Neutrophil (primary cell): ENCODE data around the gene ATXN3L.

Experiments used
- H3K27ac ChIP-seq: fragments of 200-600 bp; sonication (generic); 2 replicates; pipeline ENCODE4 v1.5.1; 2016; ENCODE audit warnings: mild to moderate bottlenecking, moderate library complexity
- H3K27me3 ChIP-seq: fragments of 200-600 bp; sonication (generic); 2 replicates; pipeline ENCODE4 v1.6.0; 2016; ENCODE audit warnings: mild to moderate bottlenecking
- H3K36me3 ChIP-seq: fragments of 200-600 bp; sonication (generic); 2 replicates; pipeline ENCODE4 v1.5.1; 2017
- H3K4me1 ChIP-seq, 2 experiments: fragments of 200-600 bp in 1 of 2; sonication (generic) in 1 of 2; 1 replicate in 1 of 2; 2 replicates in 1 of 2; pipeline versions ENCODE4 v1.5.1 to v1.6.1; 2013 to 2016; ENCODE audit warnings: low read depth in 1 of 2, low read length in 1 of 2, mild to moderate bottlenecking in 1 of 2, moderate library complexity in 1 of 2; ENCODE audit not compliant: control insufficient read depth in 1 of 2, insufficient read depth in 1 of 2
- H3K4me3 ChIP-seq, 2 experiments: fragments of 200-600 bp in 1 of 2; sonication (generic) in 1 of 2; 1 replicate in 1 of 2; 2 replicates in 1 of 2; pipeline ENCODE4 v1.5.1; 2013 to 2016; ENCODE audit warnings: low read depth in 1 of 2, low read length in 1 of 2, mild to moderate bottlenecking in 1 of 2, moderate library complexity in 1 of 2
- H3K9me3 ChIP-seq: fragments of 200-600 bp; sonication (generic); 2 replicates; pipeline ENCODE4 v1.5.1; 2016
- TF ChIP-seq, protein P1 (sequence below): fragments of 200-600 bp; sonication (generic); IDR thresholded peaks from 2 replicates; pipeline ENCODE4 v1.5.1; 2016; ENCODE audit warnings: antibody characterized with exemption

ATXN3L gene

GRCh38 chrX:13279279-13280018 is 40.4 kb downstream of the ATXN3L start:
- Histone ChIP-seq H3K27ac (no peak overlapping the region), H3K36me3 (no peaks in the 10 kb centered on the region), H3K4me3 (no peak overlapping the region), H3K4me1 (peaks cover 11 to 12% of the 10 kb centered on the region in 2 experiments), H3K9me3 (no peaks in the 10 kb centered on the region), H3K27me3 (no peaks in the 10 kb centered on the region)
- TF ChIP-seq, protein P1, sequence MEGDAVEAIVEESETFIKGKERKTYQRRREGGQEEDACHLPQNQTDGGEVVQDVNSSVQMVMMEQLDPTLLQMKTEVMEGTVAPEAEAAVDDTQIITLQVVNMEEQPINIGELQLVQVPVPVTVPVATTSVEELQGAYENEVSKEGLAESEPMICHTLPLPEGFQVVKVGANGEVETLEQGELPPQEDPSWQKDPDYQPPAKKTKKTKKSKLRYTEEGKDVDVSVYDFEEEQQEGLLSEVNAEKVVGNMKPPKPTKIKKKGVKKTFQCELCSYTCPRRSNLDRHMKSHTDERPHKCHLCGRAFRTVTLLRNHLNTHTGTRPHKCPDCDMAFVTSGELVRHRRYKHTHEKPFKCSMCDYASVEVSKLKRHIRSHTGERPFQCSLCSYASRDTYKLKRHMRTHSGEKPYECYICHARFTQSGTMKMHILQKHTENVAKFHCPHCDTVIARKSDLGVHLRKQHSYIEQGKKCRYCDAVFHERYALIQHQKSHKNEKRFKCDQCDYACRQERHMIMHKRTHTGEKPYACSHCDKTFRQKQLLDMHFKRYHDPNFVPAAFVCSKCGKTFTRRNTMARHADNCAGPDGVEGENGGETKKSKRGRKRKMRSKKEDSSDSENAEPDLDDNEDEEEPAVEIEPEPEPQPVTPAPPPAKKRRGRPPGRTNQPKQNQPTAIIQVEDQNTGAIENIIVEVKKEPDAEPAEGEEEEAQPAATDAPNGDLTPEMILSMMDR = no peak

DNA sequence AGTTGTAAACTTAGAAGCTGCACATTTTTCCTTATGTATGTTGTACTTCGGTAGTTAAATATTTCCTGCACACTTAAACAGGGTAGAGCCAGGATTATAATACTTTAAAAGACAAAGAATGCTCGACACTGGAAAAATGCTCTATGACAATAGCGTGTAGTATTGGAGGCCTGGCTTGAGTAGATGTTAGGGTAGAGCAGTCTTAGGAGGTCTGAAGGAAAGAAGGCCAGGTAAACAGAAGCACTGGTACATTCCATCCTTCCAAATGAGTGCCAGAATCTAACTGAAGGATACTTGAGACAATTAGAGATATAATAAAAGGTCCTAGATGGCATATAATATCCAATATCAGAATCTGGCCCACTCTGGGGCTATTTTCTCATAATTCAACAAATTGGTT is 42.3 kb downstream of the ATXN3L start:
- TF ChIP-seq, protein P1 = no peak

DNA sequence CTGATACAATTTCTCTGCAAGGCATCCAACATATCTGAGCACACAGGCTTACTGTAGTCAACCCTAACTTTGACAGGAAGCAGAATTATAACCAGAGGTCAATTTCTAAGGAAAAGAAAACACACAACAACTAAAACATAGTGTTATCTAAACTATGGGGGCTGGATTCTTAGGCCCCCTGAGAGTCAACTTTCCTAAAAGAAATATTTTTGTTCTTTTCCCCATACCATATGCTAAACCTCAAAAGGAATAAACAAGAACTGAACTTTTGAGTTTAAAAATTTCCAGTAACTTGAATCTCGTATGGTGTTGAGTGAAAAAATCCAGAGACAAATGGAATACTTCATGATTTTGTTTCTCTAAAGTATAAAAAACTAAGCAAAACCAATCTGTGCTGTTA is 42.9 kb downstream of the ATXN3L start:
- no peaks in the 10 kb centered on the region for H3K27me3 ChIP-seq
- H3K36me3 ChIP-seq = no peaks in the 10 kb centered on the region
- H3K4me1 ChIP-seq = no peaks in the 10 kb centered on the region
- no peak overlapping the region for H3K4me3 ChIP-seq
- no peak overlapping the region for H3K27ac ChIP-seq
- TF ChIP-seq, protein P1 = no peak
- H3K9me3 ChIP-seq = no peaks in the 10 kb centered on the region

More for the DNA sequence above, 42.3 kb downstream of the ATXN3L start:
- Histone ChIP-seq H3K4me1 (no peaks in the 10 kb centered on the region), H3K4me3 (no peak overlapping the region), H3K27me3 (no peaks in the 10 kb centered on the region), H3K27ac (no peak overlapping the region), H3K36me3 (no peaks in the 10 kb centered on the region), H3K9me3 (no peaks in the 10 kb centered on the region)

DNA sequence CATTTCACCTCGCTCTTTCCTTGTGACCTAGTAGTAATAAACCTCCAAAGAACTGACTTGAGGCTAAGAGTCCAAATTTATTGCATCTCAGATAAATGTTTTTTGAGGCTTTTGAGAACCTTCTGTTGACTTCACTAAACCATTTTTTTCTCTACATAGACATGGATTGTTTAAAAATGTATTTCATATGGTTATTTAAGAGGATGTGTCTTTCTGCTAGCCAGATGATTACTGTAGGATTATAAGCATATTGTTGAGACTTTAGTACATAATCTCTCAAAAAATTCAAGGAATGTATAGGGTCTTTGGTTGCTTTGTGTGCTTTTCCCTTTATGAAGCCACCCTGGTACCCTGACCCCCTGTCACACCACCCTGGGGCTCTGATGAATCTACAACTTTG is 44.8 kb downstream of the ATXN3L start:
- TF ChIP-seq, protein P1 = no peak
- H3K27me3 ChIP-seq = no peaks in the 10 kb centered on the region
- H3K36me3 ChIP-seq = no peaks in the 10 kb centered on the region
- H3K4me3 ChIP-seq = no peak overlapping the region
- no peak overlapping the region for H3K27ac ChIP-seq
- peaks cover 0 to 4% of the 10 kb centered on the region in 2 experiments for H3K4me1 ChIP-seq
- H3K9me3 ChIP-seq = no peaks in the 10 kb centered on the region

DNA sequence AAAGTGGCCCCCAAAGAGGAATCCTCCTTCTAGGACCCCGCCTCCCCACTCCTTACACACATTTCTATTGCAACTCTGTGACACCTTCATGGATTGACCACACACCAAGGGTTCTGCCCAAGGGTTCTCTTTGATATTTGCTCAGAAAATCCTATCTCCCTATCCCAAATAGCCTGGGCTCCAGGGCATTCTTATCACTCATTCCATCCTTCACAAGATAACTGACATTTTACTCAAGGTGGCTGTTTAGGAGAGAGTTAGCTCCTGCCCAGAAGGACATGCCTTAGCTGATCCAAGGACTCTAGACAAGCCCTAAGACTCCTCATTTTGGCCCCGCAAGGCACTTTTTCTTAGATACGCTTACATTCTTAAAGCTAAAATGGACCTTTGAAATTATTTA is 47.4 kb downstream of the ATXN3L start:
- no peak overlapping the region for H3K27ac ChIP-seq
- H3K4me1 ChIP-seq = peaks cover 0 to 4% of the 10 kb centered on the region in 2 experiments
- no peaks in the 10 kb centered on the region for H3K27me3 ChIP-seq
- TF ChIP-seq, protein P1 = no peak
- no peaks in the 10 kb centered on the region for H3K36me3 ChIP-seq
- no peak overlapping the region for H3K4me3 ChIP-seq
- H3K9me3 ChIP-seq = no peaks in the 10 kb centered on the region
